ENCODE results near the gene STK26.
"Not testable (repeated sequence)": the region's sequence is repeated elsewhere in the genome, so short reads cannot be mapped to it uniquely, and the experiment has no call there.

The STK26 gene

GRCh38 chrX:132034648-132035047 is 11.5 kb downstream of the STK26 start:
- no peak for DNase-seq (ENCODE audit: insufficient read length, low spot score)
- FAIRE-seq = no peak

- FAIRE-seq (no peak), DNase-seq (ENCODE audit: insufficient read length, low spot score) (no peak)
Observed at GRCh38 chrX:132037479-132037993, 14.4 kb downstream of the STK26 start.

- FAIRE-seq (no peak), DNase-seq (ENCODE audit: insufficient read length, low spot score) (no peak)
Observed at GRCh38 chrX:132040066-132040465, 17.0 kb downstream of the STK26 start.

- FAIRE-seq = no peak
Observed at GRCh38 chrX:132041015-132041414, 17.9 kb downstream of the STK26 start.

GRCh38 chrX:132043977-132044376 is 20.9 kb downstream of the STK26 start:
- DNase-seq (ENCODE audit: insufficient read length, low spot score) (no peak), FAIRE-seq (no peak)

More at GRCh38 chrX:132041015-132041414, 17.9 kb downstream of the STK26 start:
- DNase-seq (ENCODE audit: insufficient read length, low spot score) = no peak

GRCh38 chrX:132044953-132045352 is 21.9 kb downstream of the STK26 start:
- DNase-seq (ENCODE audit: insufficient read length, low spot score) (no peak), FAIRE-seq (no peak)

- FAIRE-seq (no peak), DNase-seq (ENCODE audit: insufficient read length, low spot score) (no peak)
Observed at GRCh38 chrX:132045456-132045855, 22.4 kb downstream of the STK26 start.

GRCh38 chrX:132046533-132046932 is 23.4 kb downstream of the STK26 start:
- DNase-seq (ENCODE audit: insufficient read length, low spot score) (no peak), FAIRE-seq (no peak)

GRCh38 chrX:132051778-132052177 is 28.7 kb downstream of the STK26 start:
- not testable (repeated sequence) for DNase-seq (ENCODE audit: insufficient read length, low spot score); FAIRE-seq

GRCh38 chrX:132058050-132058449 is 34.9 kb downstream of the STK26 start:
- FAIRE-seq (no peak), DNase-seq (ENCODE audit: insufficient read length, low spot score) (no peak)

GRCh38 chrX:132058975-132059374 is 35.9 kb downstream of the STK26 start:
- DNase-seq (ENCODE audit: insufficient read length, low spot score) (no peak), FAIRE-seq (no peak)

- FAIRE-seq = no peak
- no peak for DNase-seq (ENCODE audit: insufficient read length, low spot score)
Observed at GRCh38 chrX:132059973-132060540, 37.0 kb downstream of the STK26 start.

GRCh38 chrX:132063334-132063733 is 40.2 kb downstream of the STK26 start:
- FAIRE-seq = no peak
- DNase-seq (ENCODE audit: insufficient read length, low spot score) = no peak

GRCh38 chrX:132063862-132064261 is 40.8 kb downstream of the STK26 start:
- DNase-seq (ENCODE audit: insufficient read length, low spot score) = no peak
- FAIRE-seq = no peak

GRCh38 chrX:132068405-132068804 is 45.3 kb downstream of the STK26 start:
- FAIRE-seq (no peak), DNase-seq (ENCODE audit: insufficient read length, low spot score) (no peak)

GRCh38 chrX:132071254-132071653 is 48.2 kb downstream of the STK26 start:
- no peak for FAIRE-seq
- DNase-seq (ENCODE audit: insufficient read length, low spot score) = no peak

GRCh38 chrX:132077414-132077813 is 54.3 kb downstream of the STK26 start:
- FAIRE-seq = no peak
- no peak for DNase-seq (ENCODE audit: insufficient read length, low spot score)

GRCh38 chrX:132077912-132078311 is 54.8 kb downstream of the STK26 start:
- FAIRE-seq = no peak
- DNase-seq (ENCODE audit: insufficient read length, low spot score) = no peak

- no peak for FAIRE-seq
- no peak for DNase-seq (ENCODE audit: insufficient read length, low spot score)
Observed at GRCh38 chrX:132085786-132086185, 62.7 kb downstream of the STK26 start.

- DNase-seq (ENCODE audit: insufficient read length, low spot score) (no peak), FAIRE-seq (no peak)
Observed at GRCh38 chrX:132086672-132087071, 63.6 kb downstream of the STK26 start.

- FAIRE-seq = no peak
- no peak for DNase-seq (ENCODE audit: insufficient read length, low spot score)
Observed at GRCh38 chrX:132088864-132089263, 65.8 kb downstream of the STK26 start.

GRCh38 chrX:132090403-132091159 is 67.5 kb downstream of the STK26 start:
- DNase-seq (ENCODE audit: insufficient read length, low spot score) = no peak
- FAIRE-seq = no peak
